ENCODE data around the gene KCNJ13.
"Not testable (repeated sequence)": the region's sequence is repeated elsewhere in the genome, so short reads cannot be mapped to it uniquely, and the experiment has no call there.

KCNJ13 gene

GRCh38 chr2:232767866-232768265 is 8.5 kb downstream of the KCNJ13 start:
- no peak for DNase-seq (ENCODE audit: low read depth)

- peak; percentile 6 for DNase-seq (ENCODE audit: low read depth)
Observed at GRCh38 chr2:232761301-232761907, 15.0 kb downstream of the KCNJ13 start.

- DNase-seq (ENCODE audit: low read depth), result no peak
Observed at GRCh38 chr2:232757905-232758304, 18.5 kb downstream of the KCNJ13 start.

- no peak for DNase-seq (ENCODE audit: low read depth)
Observed at GRCh38 chr2:232750135-232750671, 26.2 kb downstream of the KCNJ13 start.

GRCh38 chr2:232749331-232749730 is 27.0 kb downstream of the KCNJ13 start:
- no peak for DNase-seq (ENCODE audit: low read depth)

GRCh38 chr2:232748038-232748437 is 28.3 kb downstream of the KCNJ13 start:
- DNase-seq (ENCODE audit: low read depth), result no peak

GRCh38 chr2:232744963-232745362 is 31.4 kb downstream of the KCNJ13 start:
- DNase-seq (ENCODE audit: low read depth), result no peak

- no peak for DNase-seq (ENCODE audit: low read depth)
Observed at GRCh38 chr2:232741972-232742371, 34.4 kb downstream of the KCNJ13 start.

- no peak for DNase-seq (ENCODE audit: low read depth)
Observed at GRCh38 chr2:232741294-232741693, 35.1 kb downstream of the KCNJ13 start.

- DNase-seq (ENCODE audit: low read depth), result no peak
Observed at GRCh38 chr2:232731470-232731869, 44.9 kb downstream of the KCNJ13 start.

GRCh38 chr2:232728785-232729184 is 47.6 kb downstream of the KCNJ13 start:
- DNase-seq (ENCODE audit: low read depth), result no peak

GRCh38 chr2:232723027-232723426 is 53.3 kb downstream of the KCNJ13 start:
- DNase-seq (ENCODE audit: low read depth), result no peak

GRCh38 chr2:232721882-232722281 is 54.5 kb downstream of the KCNJ13 start:
- DNase-seq (ENCODE audit: low read depth), result no peak

GRCh38 chr2:232721261-232721660 is 55.1 kb downstream of the KCNJ13 start:
- DNase-seq (ENCODE audit: low read depth), result no peak

- DNase-seq (ENCODE audit: low read depth), result not testable (repeated sequence)
Observed at GRCh38 chr2:232720056-232720455, 56.3 kb downstream of the KCNJ13 start.
